Lung (tissue), 12 donors: ENCODE data around the gene LMF1. TPM values are rescaled to one million over a fixed set of nuclear protein-coding genes. Genes with fewer than 3 reads are reported as not detected.

Experiments used
- ATAC-seq: fragments of 200-7000 bp; cut with Tn5 transposase; one replicate; pipeline ENCODE4 v1.9.1; 2020; ENCODE audit warnings: moderate number of reproducible peaks; ENCODE audit not compliant: insufficient read depth, low FRiP score
- DNase-seq, 3 donors: peaks; one replicate each; pipeline ENCODE4 v3.0.0-alpha.2; 2013 to 2017
- H3K27ac ChIP-seq, 2 donors: one replicate each; pipeline ENCODE4 v1.5.1; 2013; ENCODE audit warnings: mild to moderate bottlenecking in 2 of 2, moderate library complexity in 2 of 2, control low read depth in 1 of 2, inconsistent platforms in 1 of 2, low read depth in 1 of 2, low read length in 1 of 2
- H3K27me3 ChIP-seq, 3 donors: one replicate each; pipeline ENCODE4 v1.5.1; 2013; ENCODE audit warnings: low read length in 2 of 3; ENCODE audit not compliant: control insufficient read depth in 3 of 3, insufficient read depth in 3 of 3
- H3K36me3 ChIP-seq, 4 donors: one replicate each; pipeline ENCODE4 v1.5.1; 2013; ENCODE audit warnings: low read length in 4 of 4, mild to moderate bottlenecking in 1 of 4, moderate library complexity in 1 of 4; ENCODE audit not compliant: control insufficient read depth in 4 of 4, insufficient read depth in 4 of 4
- H3K4me1 ChIP-seq, 5 donors: one replicate each; pipeline ENCODE4 v1.5.1; 2013; ENCODE audit warnings: low read length in 5 of 5, mild to moderate bottlenecking in 2 of 5, moderate library complexity in 1 of 5; ENCODE audit not compliant: control insufficient read depth in 5 of 5, insufficient read depth in 5 of 5
- H3K4me3 ChIP-seq: one replicate; pipeline ENCODE4 v1.5.1; 2013; ENCODE audit warnings: mild to moderate bottlenecking, control low read depth, moderate library complexity
- H3K9ac ChIP-seq, 2 donors: one replicate each; pipeline ENCODE4 v1.5.1; 2013; ENCODE audit warnings: low read length in 2 of 2, control low read depth in 1 of 2; ENCODE audit not compliant: insufficient read depth in 1 of 2
- H3K9me3 ChIP-seq, 4 donors: one replicate each; pipeline ENCODE4 v1.5.1; 2013; ENCODE audit warnings: low read length in 3 of 4, mild to moderate bottlenecking in 1 of 4, moderate library complexity in 1 of 4; ENCODE audit not compliant: control insufficient read depth in 4 of 4, insufficient read depth in 3 of 4
- CTCF ChIP-seq: IDR thresholded peaks from 2 replicates; pipeline ENCODE4 v1.5.1; 2012; ENCODE audit warnings: mild to moderate bottlenecking; ENCODE audit errors: control extremely low read depth, extremely low read depth
- WGBS, 2 donors: extraction: QIAGEN DNeasy Blood & Tissue Kit; methylation state at CpG; one replicate each; pipeline ENCODE4 v1.1.7; 2013; 5-methylcytosine and 5-hydroxymethylcytosine counted together
- polyA plus RNA-seq, 2 donors: library from polyadenylated mRNA; stranded (reverse); fragments of 200-250 nt; gene quantifications; one replicate each; pipeline ENCODE4 v1.2.1, GENCODE V29; 2013
- total RNA-seq, 2 donors: library from RNA; depleted of rRNA in 1 of 2; stranded (reverse); fragments of >200 nt in 1 of 2; gene quantifications; one replicate each; pipeline ENCODE4 v1.2.1, GENCODE V29; 2014 to 2021
- donor health status: control.
- donor health status: control.
- donor health status: Bipolar disorder and iron deficiency.
- donor health status: healthy.
- donor health status: DM: yes; HTN: yes; CAD: no.

The LMF1 gene
- total and polyA plus RNA-seq, 4 donors: 9.1 to 23.7 (median 20.6) TPM

GRCh38 chr16:912322-912683 lies 58.5 kb downstream of the LMF1 start:
- ATAC-seq (no peak), DNase-seq (no peak)
- Histone ChIP-seq H3K27ac (no peak overlapping the region), H3K36me3 (peaks cover 0 to 28% (median 9%) of the 10 kb centered on the region in 4 donors), H3K4me3 (no peak overlapping the region), H3K9ac (no peak overlapping the region), H3K27me3 (no peaks in the 10 kb centered on the region), H3K4me1 (no peaks in the 10 kb centered on the region), H3K9me3 (peaks cover 0 to 4% (median 0%) of the 10 kb centered on the region in 4 donors)
- TF ChIP-seq CTCF: no peak
- WGBS, 2 donors: 95 to 97% methylated on average over 19 of the region's 19 CpGs

- DNase-seq (no peak), ATAC-seq (no peak)
- TF ChIP-seq CTCF: no peak
- Histone ChIP-seq H3K9ac (no peak overlapping the region), H3K4me1 (no peaks in the 10 kb centered on the region), H3K9me3 (peaks cover 0 to 4% (median 0%) of the 10 kb centered on the region in 4 donors), H3K27me3 (no peaks in the 10 kb centered on the region), H3K36me3 (peaks cover 0 to 28% (median 10%) of the 10 kb centered on the region in 4 donors), H3K27ac (no peak overlapping the region), H3K4me3 (no peak overlapping the region)
- WGBS, 2 donors: 97 to 98% methylated on average over 24 of the region's 24 CpGs
Observed at GRCh38 chr16:911604-912321, 59.0 kb downstream of the LMF1 start.

GRCh38 chr16:911101-911500 lies 59.7 kb downstream of the LMF1 start:
- no peak for DNase-seq
- Histone ChIP-seq H3K27me3 (no peaks in the 10 kb centered on the region), H3K36me3 (peaks cover 0 to 30% (median 12%) of the 10 kb centered on the region in 4 donors), H3K4me1 (no peaks in the 10 kb centered on the region), H3K9me3 (peaks cover 0 to 6% (median 0%) of the 10 kb centered on the region in 4 donors), H3K4me3 (no peak overlapping the region), H3K27ac (no peak overlapping the region), H3K9ac (no peak overlapping the region)
- ATAC-seq: no peak
- 94% methylated on average over 15 of the region's 15 CpGs for WGBS, 2 donors
- no peak for TF ChIP-seq CTCF
